Lower leg skin (tissue), 3 donors: Measurements from ENCODE around the gene EHMT2.

ENCODE experiments used
- POLR2A ChIP-seq, 2 donors: fragments of 450-650 bp; IDR thresholded peaks; one replicate each; pipeline ENCODE4 v1.6.1; 2016 to 2017; ENCODE audit warnings: antibody characterized with exemption in 2 of 2, mild to moderate bottlenecking in 1 of 2, moderate library complexity in 1 of 2
- TF ChIP-seq, protein P1 (sequence below), 3 donors: fragments of 450-650 bp; IDR thresholded peaks; one replicate each; pipeline ENCODE4 v1.5.1; 2016; ENCODE audit warnings: antibody characterized with exemption in 3 of 3, mild to moderate bottlenecking in 3 of 3, moderate library complexity in 2 of 3

DNA sequence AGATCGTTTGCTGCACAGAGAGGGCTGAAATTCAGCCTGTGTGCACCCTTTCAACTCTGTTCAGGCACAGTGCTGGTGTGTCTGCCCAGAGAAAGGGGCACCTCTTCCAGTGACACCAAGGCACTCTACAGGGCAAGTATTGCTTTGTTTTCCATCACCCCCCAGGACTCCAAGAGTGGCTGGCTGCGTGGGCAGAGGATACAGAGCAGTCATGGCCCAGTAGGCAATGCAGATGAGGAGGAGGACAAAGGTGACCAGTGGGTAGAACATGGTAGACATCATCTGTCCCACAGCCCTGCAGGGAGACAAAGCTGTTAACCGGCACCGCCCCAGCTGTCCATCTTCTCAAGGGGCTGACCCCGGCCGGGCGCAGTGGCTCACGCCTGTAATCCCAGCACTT is 28.2 kb downstream of the EHMT2 start:
- TF ChIP-seq POLR2A (IDR thresholded peaks at IDR 0.05) = no peak
- TF ChIP-seq, protein P1, sequence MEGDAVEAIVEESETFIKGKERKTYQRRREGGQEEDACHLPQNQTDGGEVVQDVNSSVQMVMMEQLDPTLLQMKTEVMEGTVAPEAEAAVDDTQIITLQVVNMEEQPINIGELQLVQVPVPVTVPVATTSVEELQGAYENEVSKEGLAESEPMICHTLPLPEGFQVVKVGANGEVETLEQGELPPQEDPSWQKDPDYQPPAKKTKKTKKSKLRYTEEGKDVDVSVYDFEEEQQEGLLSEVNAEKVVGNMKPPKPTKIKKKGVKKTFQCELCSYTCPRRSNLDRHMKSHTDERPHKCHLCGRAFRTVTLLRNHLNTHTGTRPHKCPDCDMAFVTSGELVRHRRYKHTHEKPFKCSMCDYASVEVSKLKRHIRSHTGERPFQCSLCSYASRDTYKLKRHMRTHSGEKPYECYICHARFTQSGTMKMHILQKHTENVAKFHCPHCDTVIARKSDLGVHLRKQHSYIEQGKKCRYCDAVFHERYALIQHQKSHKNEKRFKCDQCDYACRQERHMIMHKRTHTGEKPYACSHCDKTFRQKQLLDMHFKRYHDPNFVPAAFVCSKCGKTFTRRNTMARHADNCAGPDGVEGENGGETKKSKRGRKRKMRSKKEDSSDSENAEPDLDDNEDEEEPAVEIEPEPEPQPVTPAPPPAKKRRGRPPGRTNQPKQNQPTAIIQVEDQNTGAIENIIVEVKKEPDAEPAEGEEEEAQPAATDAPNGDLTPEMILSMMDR (IDR thresholded peaks at IDR 0.05) = no peak
